GM12865 (cell line): ENCODE data around the gene ASB8.

Source experiments
- DNase-seq: peaks from one replicate; pipeline ENCODE4 v3.0.0; 2010; ENCODE audit warnings: low read depth
- H3K4me3 ChIP-seq: 2 replicates; pipeline ENCODE4 v1.5.1; 2011; ENCODE audit warnings: mild to moderate bottlenecking, low read depth, low read length, control low read depth
- CTCF ChIP-seq: IDR thresholded peaks from 2 replicates; pipeline ENCODE4 v1.5.1; 2011; ENCODE audit warnings: low read length, control low read depth, low read depth, inconsistent platforms; ENCODE audit not compliant: insufficient read depth; ENCODE audit errors: missing control alignments

ASB8 gene

GRCh38 chr12:48198985-48199384, 41.7 kb upstream of the ASB8 start:
- H3K4me3 ChIP-seq = peak overlapping the region; percentile 97
- DNase-seq = no peak
- no peak for TF ChIP-seq CTCF

- H3K4me3 ChIP-seq = peak overlapping the region; percentile 97
- peak; percentile 42 for DNase-seq
- no peak for TF ChIP-seq CTCF
Measured at GRCh38 chr12:48198672-48198971, 41.3 kb upstream of the ASB8 start.

- peak overlapping the region; percentile 97 for H3K4me3 ChIP-seq
- no peak for TF ChIP-seq CTCF
- DNase-seq = peak; percentile 97
Measured at GRCh38 chr12:48197971-48198671, 40.8 kb upstream of the ASB8 start.

- peak; percentile 42 for DNase-seq
- H3K4me3 ChIP-seq = peak overlapping the region; percentile 97
- peak; percentile 54 for TF ChIP-seq CTCF
Measured at GRCh38 chr12:48197549-48197970, 40.2 kb upstream of the ASB8 start.

- DNase-seq = no peak
- no peak for TF ChIP-seq CTCF
- H3K4me3 ChIP-seq = no peak overlapping the region
Measured at GRCh38 chr12:48194799-48195201, 37.5 kb upstream of the ASB8 start.

- no peak for TF ChIP-seq CTCF
- no peak for DNase-seq
- no peak overlapping the region for H3K4me3 ChIP-seq
Measured at GRCh38 chr12:48193623-48194022, 36.3 kb upstream of the ASB8 start.

- TF ChIP-seq CTCF = no peak
- DNase-seq = no peak
- H3K4me3 ChIP-seq = no peak overlapping the region
Measured at GRCh38 chr12:48192861-48193260, 35.5 kb upstream of the ASB8 start.
